HepG2 (cell line): ENCODE measurements around the gene SLC25A10. TPM values are rescaled to one million over a fixed set of nuclear protein-coding genes. Genes with fewer than 3 reads are reported as not detected.

ENCODE experiments used
- DMAP1 ChIP-seq: IDR thresholded peaks from 2 replicates; pipeline ENCODE4 v1.6.1; 2016
- FUBP1 ChIP-seq: sonication (generic); formaldehyde crosslinking; IDR thresholded peaks from 2 replicates; pipeline ENCODE4 v1.5.1; 2020; ENCODE audit warnings: missing genetic modification reagents, mild to moderate bottlenecking, borderline replicate concordance
- HCFC1 ChIP-seq: fragments of 150-350 bp; IDR thresholded peaks from 2 replicates; pipeline ENCODE4 v1.6.1; 2014; ENCODE audit warnings: low read depth, low read length
- HMG20A ChIP-seq: IDR thresholded peaks from 2 replicates; pipeline ENCODE4 v1.6.1; 2016; ENCODE audit warnings: borderline replicate concordance
- HNF1B ChIP-seq: sonication (generic); formaldehyde crosslinking; IDR thresholded peaks from 2 replicates; pipeline ENCODE4 v1.5.1; 2020; ENCODE audit warnings: mild to moderate bottlenecking, moderate library complexity, missing genetic modification reagents
- ISL2 ChIP-seq: sonication (generic); formaldehyde crosslinking; IDR thresholded peaks from 2 replicates; pipeline ENCODE4 v1.5.0; 2020; ENCODE audit warnings: missing genetic modification reagents
- ISX ChIP-seq: sonication (generic); formaldehyde crosslinking; conservative IDR thresholded peaks from 2 replicates; pipeline ENCODE4 v1.5.0; 2020; ENCODE audit warnings: missing genetic modification reagents
- KLF9 ChIP-seq: IDR thresholded peaks from 2 replicates; pipeline ENCODE4 v1.6.1; 2016; ENCODE audit warnings: low read depth
- PAF1 ChIP-seq: IDR thresholded peaks from 2 replicates; pipeline ENCODE4 v1.6.1; 2016; ENCODE audit warnings: missing genetic modification reagents, missing compliant biosample characterization
- RNF2 ChIP-seq: fragments of 450-650 bp; conservative IDR thresholded peaks from 2 replicates; pipeline ENCODE4 v1.6.1; 2016; ENCODE audit warnings: low read depth
- SPEN ChIP-seq: sonication (generic); formaldehyde crosslinking; IDR thresholded peaks from 2 replicates; pipeline ENCODE4 v1.5.1; 2020; ENCODE audit warnings: low read depth, mild to moderate bottlenecking, missing genetic modification reagents
- TEF ChIP-seq: sonication (generic); formaldehyde crosslinking; IDR thresholded peaks from 2 replicates; pipeline ENCODE4 v1.5.0; 2020; ENCODE audit warnings: missing genetic modification reagents
- WIZ ChIP-seq: sonication (generic); formaldehyde crosslinking; IDR thresholded peaks from 2 replicates; pipeline ENCODE4 v1.5.1; 2020; ENCODE audit warnings: mild to moderate bottlenecking, missing genetic modification reagents
- ZBTB46 ChIP-seq: sonication (generic); formaldehyde crosslinking; IDR thresholded peaks from 2 replicates; pipeline ENCODE4 v1.4.0; 2020; ENCODE audit warnings: mild to moderate bottlenecking, missing genetic modification reagents, borderline replicate concordance
- ZNF225 ChIP-seq: sonication (generic); formaldehyde crosslinking; IDR thresholded peaks from 2 replicates; pipeline ENCODE4 v1.4.0; 2020; ENCODE audit warnings: mild to moderate bottlenecking, missing genetic modification reagents
- ZNF264 ChIP-seq: sonication (generic); formaldehyde crosslinking; IDR thresholded peaks from 2 replicates; pipeline ENCODE4 v1.4.0; 2020; ENCODE audit warnings: missing genetic modification reagents
- ZNF562 ChIP-seq: sonication (generic); formaldehyde crosslinking; IDR thresholded peaks from 2 replicates; pipeline ENCODE4 v1.8.0; 2022; ENCODE audit warnings: missing genetic modification reagents, borderline replicate concordance
- ZNF563 ChIP-seq: sonication (generic); formaldehyde crosslinking; IDR thresholded peaks from 2 replicates; pipeline ENCODE4 v1.8.0; 2022; ENCODE audit warnings: mild to moderate bottlenecking, moderate library complexity, missing genetic modification reagents
- ZNF564 ChIP-seq: sonication (generic); formaldehyde crosslinking; IDR thresholded peaks from 2 replicates; pipeline ENCODE4 v1.8.1; 2023; ENCODE audit warnings: mild to moderate bottlenecking, missing genetic modification reagents
- ZNF672 ChIP-seq: sonication (generic); formaldehyde crosslinking; IDR thresholded peaks from 2 replicates; pipeline ENCODE4 v1.8.1; 2022; ENCODE audit warnings: missing genetic modification reagents
- ZNF709 ChIP-seq: sonication (generic); formaldehyde crosslinking; IDR thresholded peaks from 2 replicates; pipeline ENCODE4 v1.5.0; 2020; ENCODE audit warnings: mild to moderate bottlenecking, missing genetic modification reagents
- ZNF781 ChIP-seq: sonication (generic); formaldehyde crosslinking; IDR thresholded peaks from 2 replicates; pipeline ENCODE4 v1.5.1; 2020; ENCODE audit warnings: borderline replicate concordance, mild to moderate bottlenecking, missing genetic modification reagents; ENCODE audit errors: not compliant biosample characterization
- ZNF782 ChIP-seq: sonication (generic); formaldehyde crosslinking; IDR thresholded peaks from 2 replicates; pipeline ENCODE4 v1.4.0; 2020; ENCODE audit warnings: missing genetic modification reagents, mild to moderate bottlenecking, borderline replicate concordance
- ZNF816 ChIP-seq: sonication (generic); formaldehyde crosslinking; IDR thresholded peaks from 2 replicates; pipeline ENCODE4 v1.8.0; 2022; ENCODE audit warnings: missing genetic modification reagents, mild to moderate bottlenecking, borderline replicate concordance
- ZSCAN30 ChIP-seq: sonication (generic); formaldehyde crosslinking; IDR thresholded peaks from 2 replicates; pipeline ENCODE4 v1.5.0; 2020; ENCODE audit warnings: mild to moderate bottlenecking, missing genetic modification reagents
- polyA plus RNA-seq, 8 experiments: library from polyadenylated mRNA; depleted of rRNA in 3 of 8; stranded (reverse) in 7 of 8; unstranded in 1 of 8; fragments of >200 nt; fragmentation: Illumina TruSeq in 4 of 8; extraction: Trizol in 4 of 8; gene quantifications; 2 replicates each; pipeline versions ENCODE4 v1.2.1 to v1.2.3, GENCODE V29; 2011 to 2016; ENCODE audit warnings: low read depth in 4 of 8, missing spikeins in 1 of 8, mixed read lengths in 1 of 8; ENCODE audit not compliant: insufficient read depth in 1 of 8
- total RNA-seq, 5 experiments: library from RNA; depleted of rRNA; stranded (reverse); fragments of >200 nt; fragmentation: Illumina TruSeq; extraction: Trizol; gene quantifications; 2 replicates each; pipeline ENCODE4 v1.2.3, GENCODE V29; 2016; ENCODE audit warnings: low read depth in 1 of 5

Gene SLC25A10
- total and polyA plus RNA-seq, 2 of the 13 experiments (the other 11 are each of a cell fraction or from before 2014, with no cell fraction given), result 46.5 to 140 TPM

- peak; percentile 76 for TF ChIP-seq ZNF564 (CRISPR knock-in tag)
- TF ChIP-seq ZSCAN30, result 0 out of 2 replicates have a peak, but pooled peaks have one; percentile 57
- no peak for TF ChIP-seq ISX (CRISPR knock-in tag)
- peak; percentile 81; the same call in 1 of the 2 replicates for TF ChIP-seq ZNF782 (CRISPR knock-in tag)
- no peak for TF ChIP-seq FUBP1 (CRISPR knock-in tag)
- TF ChIP-seq ZNF672 (CRISPR knock-in tag), result peak; percentile 92; the same call in 1 of the 2 replicates
- TF ChIP-seq ZNF816 (CRISPR knock-in tag), result peak; percentile 68; the same call in 1 of the 2 replicates
- TF ChIP-seq ZNF781 (CRISPR knock-in tag), result peak; percentile 78
- peak; percentile 76; the same call in 1 of the 2 replicates for TF ChIP-seq ZNF225 (CRISPR knock-in tag)
- TF ChIP-seq WIZ (CRISPR knock-in tag), result peak; percentile 83; the same call in 1 of the 2 replicates
- peak; percentile 45 for TF ChIP-seq ISL2 (CRISPR knock-in tag)
- TF ChIP-seq SPEN (CRISPR knock-in tag), result peak; percentile 99
- TF ChIP-seq TEF (CRISPR knock-in tag), result peak; percentile 33; the same call in 1 of the 2 replicates
- TF ChIP-seq ZNF264 (CRISPR knock-in tag), result peak; percentile 87
- peak; percentile 98 for TF ChIP-seq DMAP1 (CRISPR knock-in tag)
- TF ChIP-seq ZBTB46 (CRISPR knock-in tag), result peak; percentile 49; the same call in 1 of the 2 replicates
- peak; percentile 92 for TF ChIP-seq ZNF563 (CRISPR knock-in tag)
- peak; percentile 73; the same call in 1 of the 2 replicates for TF ChIP-seq KLF9
- peak; percentile 43; the same call in 1 of the 2 replicates for TF ChIP-seq HMG20A (CRISPR knock-in tag)
- TF ChIP-seq HNF1B (CRISPR knock-in tag), result peak; percentile 91
- TF ChIP-seq PAF1, result no peak
- TF ChIP-seq RNF2, result peak; percentile 65
- TF ChIP-seq ZNF562, result peak; percentile 14; the same call in 1 of the 2 replicates
- TF ChIP-seq HCFC1, result peak; percentile 75
- TF ChIP-seq ZNF709 (CRISPR knock-in tag), result peak; percentile 87
Observed at GRCh38 chr17:81702934-81703746, 8.9 kb upstream of the SLC25A10 start, which contains the start of gene MRPL12 (continued).
